ENCODE data around the gene NAALADL2. TPM values are rescaled to one million over a fixed set of nuclear protein-coding genes. Genes with fewer than 3 reads are reported as not detected.

The NAALADL2 gene
- total RNA-seq, 1 donor from 2014 or later, result 12.5 TPM

- TF ChIP-seq, protein P1, sequence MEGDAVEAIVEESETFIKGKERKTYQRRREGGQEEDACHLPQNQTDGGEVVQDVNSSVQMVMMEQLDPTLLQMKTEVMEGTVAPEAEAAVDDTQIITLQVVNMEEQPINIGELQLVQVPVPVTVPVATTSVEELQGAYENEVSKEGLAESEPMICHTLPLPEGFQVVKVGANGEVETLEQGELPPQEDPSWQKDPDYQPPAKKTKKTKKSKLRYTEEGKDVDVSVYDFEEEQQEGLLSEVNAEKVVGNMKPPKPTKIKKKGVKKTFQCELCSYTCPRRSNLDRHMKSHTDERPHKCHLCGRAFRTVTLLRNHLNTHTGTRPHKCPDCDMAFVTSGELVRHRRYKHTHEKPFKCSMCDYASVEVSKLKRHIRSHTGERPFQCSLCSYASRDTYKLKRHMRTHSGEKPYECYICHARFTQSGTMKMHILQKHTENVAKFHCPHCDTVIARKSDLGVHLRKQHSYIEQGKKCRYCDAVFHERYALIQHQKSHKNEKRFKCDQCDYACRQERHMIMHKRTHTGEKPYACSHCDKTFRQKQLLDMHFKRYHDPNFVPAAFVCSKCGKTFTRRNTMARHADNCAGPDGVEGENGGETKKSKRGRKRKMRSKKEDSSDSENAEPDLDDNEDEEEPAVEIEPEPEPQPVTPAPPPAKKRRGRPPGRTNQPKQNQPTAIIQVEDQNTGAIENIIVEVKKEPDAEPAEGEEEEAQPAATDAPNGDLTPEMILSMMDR (IDR thresholded peaks at IDR 0.05), result no peak
- TF ChIP-seq POLR2A (IDR thresholded peaks at IDR 0.05) (no peak), POLR2AphosphoS5 (IDR thresholded peaks at IDR 0.05; ENCODE audit: insufficient read depth in 1 of 2, low read depth in 1 of 2) (no peak)
- H3K27me3 ChIP-seq, result no peaks in the 10 kb centered on the region
These were observed 249.5 kb downstream of the NAALADL2 start for GRCh38 chr3:175108613-175109151.

DNA sequence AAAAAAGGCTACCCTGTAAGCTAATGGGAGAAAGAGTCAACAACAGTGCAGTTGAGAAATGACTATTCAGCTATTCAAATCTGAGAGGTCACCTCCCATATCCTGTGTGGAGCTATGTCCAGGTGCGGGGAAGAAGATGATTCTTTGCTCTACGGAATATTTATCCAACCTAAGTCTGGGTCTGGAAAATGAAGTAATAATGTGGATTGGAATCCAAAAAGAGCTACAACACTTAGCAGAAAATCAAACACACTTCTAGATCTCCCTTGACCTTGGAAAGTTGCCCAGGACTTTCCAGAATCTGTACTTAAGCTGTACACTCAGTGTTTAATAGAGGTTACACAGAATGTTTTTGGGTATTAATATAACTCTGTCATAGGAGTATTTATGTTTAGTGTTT, 251.9 kb downstream of the NAALADL2 start:
- no peak for TF ChIP-seq POLR2A (IDR thresholded peaks at IDR 0.05)
- TF ChIP-seq POLR2AphosphoS5 (IDR thresholded peaks at IDR 0.05; ENCODE audit: insufficient read depth in 1 of 2, low read depth in 1 of 2), result no peak
- TF ChIP-seq, protein P1 (IDR thresholded peaks at IDR 0.05), result no peak
- Histone ChIP-seq H3K4me3 (no peak overlapping the region), H3K27me3 (no peaks in the 10 kb centered on the region), H3K36me3 (no peaks in the 10 kb centered on the region), H3K9me3 (no peaks in the 10 kb centered on the region), H3K4me1 (no peaks in the 10 kb centered on the region), H3K27ac (no peak overlapping the region)
- no peak for DNase-seq (ENCODE audit: extremely low spot score in 2 of 2)
- intact Hi-C loops (cut with DNase I), result no loop called here

More at GRCh38 chr3:175108613-175109151, 249.5 kb downstream of the NAALADL2 start:
- Histone ChIP-seq H3K27ac (no peak overlapping the region), H3K9me3 (no peaks in the 10 kb centered on the region), H3K4me3 (no peak overlapping the region), H3K4me1 (no peaks in the 10 kb centered on the region), H3K36me3 (no peaks in the 10 kb centered on the region)
- intact Hi-C loops (cut with DNase I), result no loop called here
- DNase-seq (ENCODE audit: extremely low spot score in 2 of 2), result no peak

DNA sequence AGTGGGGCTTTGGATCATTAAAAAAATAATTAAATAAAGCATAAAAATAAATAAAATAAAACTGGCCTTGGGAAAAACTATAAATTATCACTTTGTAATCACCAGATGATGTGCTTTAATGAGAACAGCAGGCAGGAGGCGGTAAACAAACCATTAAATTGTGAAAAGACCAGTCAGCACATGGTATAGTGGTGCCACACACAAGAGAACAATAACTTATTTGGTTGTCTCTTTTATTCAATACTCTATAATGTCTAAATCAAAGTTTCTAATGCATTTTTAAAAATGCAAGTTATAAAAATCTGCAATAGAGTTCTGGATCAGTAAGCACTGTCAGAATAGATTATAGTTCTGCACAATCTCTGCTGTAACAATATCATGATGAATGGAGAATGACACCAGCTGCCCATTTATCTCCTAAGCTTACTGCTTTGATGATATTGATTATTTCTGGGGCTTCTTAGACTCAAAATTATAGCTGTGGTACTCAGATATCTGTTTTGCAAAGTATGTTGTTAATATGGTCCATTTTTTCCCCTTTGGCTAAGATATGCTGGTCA, 259.3 kb downstream of the NAALADL2 start:
- Histone ChIP-seq H3K27me3 (no peaks in the 10 kb centered on the region), H3K36me3 (no peaks in the 10 kb centered on the region), H3K9me3 (no peaks in the 10 kb centered on the region), H3K4me3 (no peak overlapping the region), H3K27ac (no peak overlapping the region), H3K4me1 (no peaks in the 10 kb centered on the region)
- intact Hi-C loops (cut with DNase I), result no loop called here
- no peak for TF ChIP-seq POLR2A (IDR thresholded peaks at IDR 0.05)
- no peak for TF ChIP-seq POLR2AphosphoS5 (IDR thresholded peaks at IDR 0.05; ENCODE audit: insufficient read depth in 1 of 2, low read depth in 1 of 2)
- TF ChIP-seq, protein P1 (IDR thresholded peaks at IDR 0.05), result no peak
- DNase-seq (ENCODE audit: extremely low spot score in 2 of 2), result no peak

GRCh38 chr3:175121225-175121624, 262.1 kb downstream of the NAALADL2 start:
- TF ChIP-seq, protein P1 (IDR thresholded peaks at IDR 0.05), result no peak
- TF ChIP-seq POLR2AphosphoS5 (IDR thresholded peaks at IDR 0.05; ENCODE audit: insufficient read depth in 1 of 2, low read depth in 1 of 2), result no peak
- TF ChIP-seq POLR2A (IDR thresholded peaks at IDR 0.05), result no peak
- H3K9me3 ChIP-seq, result no peaks in the 10 kb centered on the region
- H3K27ac ChIP-seq, result no peak overlapping the region
- intact Hi-C loops (cut with DNase I), result no loop called here
- no peak overlapping the region for H3K4me3 ChIP-seq
- no peak for DNase-seq (ENCODE audit: extremely low spot score in 2 of 2)
- no peaks in the 10 kb centered on the region for H3K4me1 ChIP-seq
- H3K27me3 ChIP-seq, result no peaks in the 10 kb centered on the region
- no peaks in the 10 kb centered on the region for H3K36me3 ChIP-seq

DNA sequence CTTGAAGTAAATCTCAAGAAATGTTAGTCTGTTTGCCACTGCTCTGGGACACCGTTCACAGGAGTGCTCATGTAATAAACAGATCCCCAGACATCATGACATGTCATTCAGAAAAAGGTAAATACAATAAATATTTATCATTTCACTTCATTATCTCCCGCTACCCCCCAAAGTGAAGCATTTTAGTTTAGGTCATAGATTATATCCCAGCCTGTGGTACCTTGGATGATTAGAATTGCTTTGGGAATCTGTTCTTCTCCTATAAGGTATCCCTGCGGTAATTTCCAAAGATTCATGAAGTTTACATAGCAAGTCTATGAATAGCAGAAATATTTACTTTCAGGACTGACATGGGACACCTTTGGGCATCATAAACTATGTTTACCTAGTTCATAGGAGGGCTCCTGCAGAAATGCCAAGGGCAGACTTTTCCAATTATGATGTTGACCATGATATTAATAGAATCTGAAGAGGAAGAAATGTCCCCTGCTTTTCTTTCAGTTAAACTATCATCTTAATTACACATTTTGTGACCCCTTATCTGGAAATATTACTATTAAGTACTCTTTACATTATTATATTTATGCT, 268.0 kb downstream of the NAALADL2 start:
- Histone ChIP-seq H3K27ac (no peak overlapping the region), H3K4me1 (no peaks in the 10 kb centered on the region), H3K9me3 (no peaks in the 10 kb centered on the region), H3K4me3 (no peak overlapping the region), H3K27me3 (no peaks in the 10 kb centered on the region), H3K36me3 (no peaks in the 10 kb centered on the region)
- DNase-seq (ENCODE audit: extremely low spot score in 2 of 2), result no peak
- intact Hi-C loops (cut with DNase I), result no loop called here
- TF ChIP-seq, protein P1 (IDR thresholded peaks at IDR 0.05), result no peak
- TF ChIP-seq POLR2AphosphoS5 (IDR thresholded peaks at IDR 0.05; ENCODE audit: insufficient read depth in 1 of 2, low read depth in 1 of 2), result no peak
- no peak for TF ChIP-seq POLR2A (IDR thresholded peaks at IDR 0.05)

Measured in vagina (tissue), 2 donors.